Measurements from ENCODE around the gene PADI3.
"Not testable (repeated sequence)": the region's sequence is repeated elsewhere in the genome, so short reads cannot be mapped to it uniquely, and the experiment has no call there.

Gene PADI3

DNA sequence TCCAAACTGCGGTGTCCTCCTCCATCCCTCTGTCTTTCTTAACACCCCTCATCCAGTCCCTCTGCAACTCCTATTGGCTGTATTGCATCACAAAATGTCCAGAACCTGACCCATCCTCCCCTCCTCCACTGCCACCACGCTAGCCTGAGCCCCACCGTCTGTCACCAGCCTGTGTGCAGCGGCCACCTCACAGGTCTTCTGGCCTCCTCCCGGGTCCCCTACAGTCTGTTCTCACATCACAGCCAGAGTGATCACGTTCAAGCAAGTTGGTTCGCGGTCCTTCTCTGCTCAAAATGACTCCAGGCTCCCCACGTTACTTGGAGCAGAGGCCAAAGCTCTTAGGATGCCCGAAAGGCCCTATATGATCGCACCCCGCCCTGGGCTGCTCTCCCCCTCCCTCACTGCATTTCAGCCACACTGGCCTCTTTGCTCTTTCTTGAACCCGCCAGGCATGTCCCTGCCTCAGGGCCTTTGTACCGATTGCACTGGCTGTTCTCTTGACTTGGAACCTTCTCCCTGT, 56.7 kb downstream of the PADI3 start:
- DNase-seq = no peak

DNA sequence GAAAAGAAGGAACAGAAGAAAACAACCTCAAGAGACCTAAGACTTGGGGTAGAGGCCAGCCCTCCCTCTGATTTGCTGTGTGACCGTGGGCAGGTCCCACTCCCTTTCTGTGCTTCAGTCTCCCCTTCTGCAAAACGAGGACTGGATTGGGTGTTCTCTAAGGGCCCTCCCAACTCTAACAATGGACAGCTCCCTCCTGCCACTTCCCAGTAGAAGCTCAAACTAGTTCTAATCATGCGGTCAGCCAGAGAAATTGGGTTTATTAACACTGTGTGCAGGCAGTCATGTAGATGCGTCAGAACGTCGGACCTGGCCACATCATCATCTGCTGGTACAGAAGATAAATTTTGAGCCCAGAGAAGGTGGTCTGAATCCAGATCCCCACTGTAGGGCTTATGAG, 57.5 kb downstream of the PADI3 start:
- no peak for DNase-seq

DNA sequence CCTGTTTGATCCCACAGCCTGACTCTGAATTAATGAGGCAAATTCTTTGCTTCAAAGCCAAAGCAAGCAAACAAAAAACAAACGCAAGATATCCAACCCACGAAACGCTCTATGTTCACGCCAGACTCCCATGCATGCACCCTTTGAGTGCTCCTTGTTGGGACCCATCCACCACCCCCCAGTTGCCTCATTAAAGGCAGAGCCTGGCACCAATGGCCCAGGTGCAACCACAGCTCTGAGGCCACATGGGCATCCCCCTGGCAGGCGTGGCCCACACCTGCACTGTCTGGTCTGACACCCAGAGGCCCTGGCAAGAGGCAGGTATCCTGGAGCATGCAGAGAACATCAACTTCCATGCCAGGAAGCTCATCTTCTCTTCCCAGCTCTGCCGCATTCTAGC, 58.0 kb downstream of the PADI3 start:
- DNase-seq = no peak

DNA sequence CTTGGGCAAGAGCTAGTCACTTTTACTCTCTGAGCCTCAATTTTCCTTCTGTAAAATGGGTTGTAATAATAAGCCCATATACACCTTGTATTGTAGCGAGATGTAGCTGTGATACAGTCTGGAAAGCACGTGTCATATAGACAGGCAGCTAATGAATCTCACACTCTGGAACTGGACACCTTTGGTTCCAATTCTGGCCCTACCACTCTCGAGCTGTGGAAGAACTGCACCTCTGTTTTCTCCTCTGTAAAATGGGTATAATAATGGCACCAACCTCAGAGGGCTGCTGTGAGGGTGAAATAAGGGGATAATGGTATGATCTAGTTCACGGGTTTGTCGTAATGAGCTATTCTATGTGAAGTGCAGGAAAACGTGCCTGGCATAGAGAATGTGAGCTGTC, 58.4 kb downstream of the PADI3 start:
- no peak for DNase-seq

DNA sequence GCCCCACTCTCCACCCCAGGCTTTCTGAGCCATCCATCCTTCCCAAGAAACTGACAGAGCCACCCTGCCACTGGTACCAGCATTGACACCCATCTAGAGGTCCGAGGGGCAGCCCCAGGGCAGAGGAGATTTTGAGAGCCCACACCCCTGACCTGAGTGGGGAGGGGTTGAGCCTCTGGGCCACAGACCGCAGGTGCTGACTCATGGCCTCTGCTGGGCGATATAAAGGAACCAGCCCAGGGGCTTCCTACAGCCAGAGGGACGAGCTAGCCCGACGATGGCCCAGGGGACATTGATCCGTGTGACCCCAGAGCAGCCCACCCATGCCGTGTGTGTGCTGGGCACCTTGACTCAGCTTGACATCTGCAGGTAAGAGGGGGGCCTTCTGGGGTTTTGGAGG, 59.0 kb downstream of the PADI3 start, which contains the start of gene PADI4:
Gene PADI4, plus strand, starts transcription at position 252 of the 400 bp plus-strand sequence. Its CDS starts 26 bp downstream, at position 278.
- DNase-seq = no peak

DNA sequence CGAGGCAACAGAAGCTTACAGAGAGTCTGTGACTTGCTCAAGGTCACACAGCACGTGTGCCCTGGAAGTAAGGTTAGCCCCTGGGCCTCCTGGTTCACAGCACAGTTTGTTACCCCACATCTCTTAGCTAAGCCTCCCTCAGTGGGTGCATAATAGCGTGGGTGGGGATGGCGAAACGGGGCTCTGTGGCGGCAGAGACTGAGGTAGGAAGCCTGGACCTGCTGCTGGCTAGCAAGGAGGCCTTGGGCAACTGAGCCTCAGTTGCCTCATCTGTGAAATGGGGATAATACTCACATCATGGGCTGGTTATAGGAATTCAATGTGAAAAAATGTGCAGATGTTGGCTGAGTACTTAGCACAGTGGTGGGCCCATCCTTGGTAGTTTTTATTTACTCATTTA, 59.7 kb downstream of the PADI3 start:
- DNase-seq = no peak

DNA sequence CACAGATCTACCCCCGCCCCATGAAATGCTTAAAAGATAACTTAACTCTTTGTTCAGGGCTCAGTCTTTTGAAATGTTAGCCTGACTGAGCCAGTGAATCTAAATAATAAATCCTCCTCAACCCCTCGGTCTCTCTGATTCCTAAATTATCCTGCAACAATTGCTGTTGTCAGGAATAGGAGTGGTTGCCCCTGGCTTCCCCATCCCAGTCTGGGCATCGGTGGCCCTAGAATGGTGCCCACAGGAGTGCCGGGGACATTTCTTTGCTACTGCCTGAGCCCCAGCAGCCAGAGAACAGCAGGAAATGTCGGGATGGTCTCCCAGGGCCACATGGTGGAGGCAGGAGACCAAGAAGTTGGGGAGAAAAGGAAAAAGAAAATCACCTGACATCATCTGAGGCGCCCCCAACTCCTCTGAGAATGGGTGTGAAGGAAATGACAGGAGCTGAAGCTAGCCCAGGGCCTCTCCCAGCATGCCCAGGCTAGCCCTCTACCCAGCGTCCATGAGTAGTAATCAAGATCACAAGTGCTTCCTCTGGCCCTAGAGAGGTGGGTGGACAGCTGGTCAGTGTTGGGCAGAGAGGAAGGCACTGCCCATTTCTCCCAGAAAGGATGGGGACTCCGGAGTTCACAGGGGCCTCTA, 60.6 kb downstream of the PADI3 start:
- DNase-seq = no peak

DNA sequence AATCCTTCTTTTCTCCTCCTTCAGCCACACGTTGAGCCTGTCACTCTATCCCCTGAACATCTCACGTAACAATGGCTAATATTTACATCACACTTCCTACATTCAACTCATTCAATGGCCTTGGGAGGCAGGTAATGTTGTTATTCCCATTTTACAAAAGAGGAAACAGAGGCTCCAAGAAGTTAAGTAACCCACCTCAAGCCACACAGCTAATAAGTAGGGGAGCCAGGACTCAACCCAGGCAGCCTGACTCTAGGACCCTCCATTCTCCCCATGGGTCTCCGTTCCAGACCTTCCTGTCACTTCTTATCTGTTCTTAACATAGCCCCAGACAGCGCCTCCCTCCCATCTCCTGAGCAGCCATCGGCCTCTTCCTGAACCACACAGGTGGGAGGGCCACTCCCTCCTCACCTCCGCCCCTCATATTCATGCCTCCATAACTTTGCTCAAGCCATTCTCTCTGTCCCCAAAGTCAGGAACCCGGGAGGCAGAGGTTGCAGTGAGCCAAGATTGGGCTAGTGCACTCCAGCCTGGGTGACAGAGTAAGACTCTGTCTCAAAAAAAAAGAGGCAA, 61.3 kb downstream of the PADI3 start:
- no peak for DNase-seq

DNA sequence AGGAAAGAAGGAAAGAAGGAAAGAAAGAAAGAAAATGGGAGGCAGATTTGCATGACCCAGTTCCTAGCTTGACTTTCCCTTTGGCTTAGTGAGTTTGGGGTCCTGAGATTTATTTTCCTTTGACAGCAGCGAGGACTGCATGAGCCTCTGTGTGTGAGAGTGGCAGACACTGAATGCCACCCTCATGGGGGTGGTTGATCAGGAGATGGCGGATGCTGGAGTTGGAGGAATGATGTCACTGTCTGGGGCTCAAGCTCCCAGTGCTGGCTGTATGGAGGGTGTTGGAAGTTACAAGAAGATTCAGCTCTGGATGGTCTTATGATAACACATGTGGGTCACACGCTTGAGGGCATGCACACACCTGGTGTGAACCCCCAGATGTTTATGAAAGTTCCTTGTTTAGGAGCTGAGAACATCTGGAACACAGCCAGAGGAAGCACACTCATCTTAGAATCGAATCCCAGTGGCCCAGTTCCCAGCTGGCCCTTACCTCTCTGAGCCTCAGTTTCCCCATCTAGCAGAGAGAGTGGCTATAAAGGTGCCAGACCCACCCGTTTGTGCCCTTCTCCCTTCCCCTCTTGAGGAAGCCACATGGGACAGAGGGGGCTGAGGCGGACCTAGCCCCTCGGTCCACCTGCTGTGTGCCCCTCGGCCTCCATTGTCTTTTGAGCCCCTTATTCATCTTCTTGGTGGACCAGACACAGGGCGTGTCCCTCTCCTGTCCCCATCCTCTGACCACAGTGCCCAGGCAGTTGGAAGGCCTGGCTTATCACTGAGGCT, 64.8 kb downstream of the PADI3 start:
- no peak for DNase-seq

DNA sequence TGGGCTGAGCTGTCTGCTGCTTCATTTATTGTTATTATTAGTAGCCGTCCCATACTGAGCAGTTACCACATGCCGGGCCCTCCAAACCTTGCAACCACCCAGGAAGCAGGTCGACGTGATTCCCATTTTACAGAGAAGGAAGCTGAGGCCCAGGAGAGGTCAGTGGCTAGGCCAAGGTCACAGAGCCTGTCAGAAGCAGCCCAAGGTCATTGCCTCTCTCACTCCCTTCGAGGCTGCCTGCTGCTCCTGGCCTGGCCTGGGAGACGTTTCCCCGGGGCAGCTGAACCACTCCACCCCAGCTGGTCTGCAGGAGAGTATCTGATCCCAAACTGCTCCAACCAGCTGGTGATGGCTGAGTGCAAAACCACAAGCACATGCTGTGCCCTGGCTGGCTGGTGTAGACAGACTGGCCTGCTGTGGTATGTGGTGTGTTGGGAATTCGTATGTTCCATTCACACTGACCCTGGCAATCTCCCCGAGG, 65.6 kb downstream of the PADI3 start:
- no peak for DNase-seq

DNA sequence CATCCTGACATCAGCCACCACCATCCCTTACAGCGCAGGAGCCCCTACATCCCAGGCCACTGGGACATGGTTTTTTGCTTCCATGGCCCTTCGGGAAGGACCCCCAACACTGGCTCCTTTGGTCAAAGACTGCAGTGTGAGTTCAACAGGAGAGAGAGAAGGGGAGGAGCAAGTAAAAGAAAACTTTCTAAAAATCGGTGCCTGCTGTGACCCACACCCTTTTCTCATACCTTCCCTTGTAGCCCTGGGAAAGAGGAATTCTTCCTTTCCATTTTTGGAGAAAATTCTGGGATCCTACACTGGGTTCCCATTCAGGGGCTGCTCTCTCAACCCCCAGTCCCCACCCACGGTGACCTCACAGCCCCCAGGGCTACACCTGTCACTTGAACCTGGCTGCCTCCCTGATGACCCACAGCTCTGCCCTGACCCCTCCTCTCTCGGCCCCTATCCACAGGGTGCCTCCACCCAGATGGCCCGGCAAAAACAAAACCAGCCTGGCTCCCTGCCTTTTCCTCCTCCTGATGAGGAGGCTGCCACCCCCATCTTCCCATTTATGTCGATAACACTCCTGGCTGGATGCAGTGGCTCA, 66.7 kb downstream of the PADI3 start:
- DNase-seq = no peak

DNA sequence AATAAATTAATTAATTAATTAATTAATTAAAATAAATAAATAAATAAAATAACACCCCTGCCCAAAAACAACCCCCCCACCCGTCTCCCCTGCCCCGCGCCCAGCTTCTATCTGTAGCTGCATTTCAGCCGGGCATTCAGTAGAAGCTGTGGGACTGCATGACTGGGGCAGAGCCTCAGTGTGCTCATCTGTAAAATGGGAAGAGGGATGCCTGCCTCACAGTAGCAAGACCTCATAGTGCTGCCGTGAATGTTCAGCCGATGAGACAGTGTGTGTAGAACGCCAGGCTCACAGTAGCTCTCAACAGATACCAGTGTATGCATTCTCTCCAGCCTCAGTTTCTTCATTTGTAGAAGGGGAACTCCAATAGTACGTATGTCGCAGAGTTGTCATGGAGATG, 67.8 kb downstream of the PADI3 start:
- DNase-seq = no peak

DNA sequence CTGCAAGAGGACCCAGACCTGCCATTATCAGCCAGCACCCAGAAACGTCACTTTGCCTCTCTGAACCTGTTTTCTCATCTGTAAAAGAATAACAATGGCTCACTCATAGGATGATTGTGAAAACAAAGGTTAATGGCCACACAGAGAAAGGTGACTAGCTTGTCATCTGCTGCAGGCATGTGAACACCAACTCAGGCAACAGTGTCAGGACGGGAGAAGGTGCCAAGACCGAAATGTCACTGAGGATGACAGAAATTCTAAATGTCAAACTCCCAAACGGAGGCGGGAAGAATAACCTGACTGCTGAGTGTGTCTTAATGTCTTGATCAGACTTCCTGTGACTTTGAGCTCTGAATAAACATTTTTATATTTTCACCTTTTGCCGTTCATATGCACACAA, 69.4 kb downstream of the PADI3 start:
- no peak for DNase-seq

DNA sequence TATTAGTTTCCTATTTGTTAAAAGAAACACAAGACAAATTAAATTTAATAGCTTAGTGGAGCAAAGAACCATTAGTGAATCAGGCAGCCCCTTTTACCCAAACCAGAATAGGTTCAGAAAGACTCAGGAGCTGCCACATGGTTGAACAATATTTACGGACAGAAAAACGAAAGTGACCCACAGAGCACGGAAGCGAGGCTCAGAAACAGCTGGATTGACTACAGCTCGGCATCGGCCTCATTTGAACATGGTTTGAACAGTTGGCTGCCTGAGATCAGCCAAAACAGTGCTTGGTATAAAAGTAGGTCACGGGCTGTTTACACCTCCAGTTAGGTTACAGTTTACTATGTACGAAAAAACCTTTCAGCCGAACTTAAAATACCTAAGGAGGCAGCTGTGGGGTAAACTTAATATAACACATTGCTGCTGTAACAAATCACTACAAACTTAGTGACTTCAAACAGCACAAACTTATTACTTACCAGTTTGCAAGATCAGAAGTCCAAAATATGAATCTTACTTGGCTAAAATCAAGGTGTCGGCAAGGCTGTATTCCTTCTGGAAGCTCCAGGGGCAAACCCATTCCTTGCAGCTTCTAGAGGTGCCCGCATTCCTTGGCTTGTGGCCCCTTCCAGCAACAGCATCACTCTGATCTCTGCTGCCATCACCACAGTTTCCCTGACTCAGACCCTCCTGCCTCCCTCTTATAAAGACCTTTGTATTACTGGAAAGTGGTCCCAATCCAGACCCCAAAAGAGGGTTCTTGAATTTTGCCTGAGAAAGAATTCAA, 70.9 kb downstream of the PADI3 start:
- no peak for DNase-seq

DNA sequence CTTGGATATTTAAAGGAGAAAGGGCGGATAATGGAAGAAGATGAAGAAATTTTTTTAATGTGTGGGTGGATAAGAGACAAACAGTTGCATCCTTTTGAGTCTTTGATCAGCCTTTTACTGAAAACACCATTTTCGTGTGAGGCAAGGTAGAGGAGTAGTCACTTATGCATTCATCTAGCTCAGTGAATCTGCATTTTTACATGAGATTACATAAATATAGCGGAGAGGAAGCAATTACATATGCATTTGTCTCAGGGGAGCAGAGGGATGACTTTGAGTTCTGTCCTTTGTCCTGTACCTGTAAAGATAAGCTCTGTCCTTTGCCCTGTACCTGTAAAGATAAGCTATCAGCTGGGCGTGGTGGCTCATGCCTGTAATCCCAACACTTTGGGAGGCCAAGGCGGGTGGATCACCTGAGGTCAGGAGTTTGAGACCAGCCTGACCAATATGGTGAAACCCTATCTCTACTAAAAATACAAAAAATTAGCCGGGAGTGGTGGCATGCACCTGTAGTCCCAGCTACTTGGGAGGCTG, 73.0 kb downstream of the PADI3 start:
- DNase-seq = not testable (repeated sequence)

DNA sequence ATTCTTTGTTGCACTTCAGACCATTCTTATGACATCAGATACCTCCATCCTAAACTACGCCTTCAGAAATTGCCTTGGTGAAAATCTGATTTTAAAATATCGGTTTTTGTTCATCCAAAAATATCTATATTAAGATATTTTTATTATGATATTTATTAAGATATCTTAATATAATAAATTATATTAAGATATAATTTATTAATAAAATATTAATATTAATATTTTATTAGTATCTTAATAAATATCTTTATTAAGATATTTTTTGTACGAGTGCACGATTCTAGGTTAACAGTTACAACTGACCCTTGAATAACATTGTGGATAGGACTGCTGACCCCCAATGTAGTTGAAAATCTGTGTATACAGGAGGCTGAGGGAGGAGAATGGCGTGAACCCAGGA, 80.0 kb downstream of the PADI3 start:
- no peak for DNase-seq

DNA sequence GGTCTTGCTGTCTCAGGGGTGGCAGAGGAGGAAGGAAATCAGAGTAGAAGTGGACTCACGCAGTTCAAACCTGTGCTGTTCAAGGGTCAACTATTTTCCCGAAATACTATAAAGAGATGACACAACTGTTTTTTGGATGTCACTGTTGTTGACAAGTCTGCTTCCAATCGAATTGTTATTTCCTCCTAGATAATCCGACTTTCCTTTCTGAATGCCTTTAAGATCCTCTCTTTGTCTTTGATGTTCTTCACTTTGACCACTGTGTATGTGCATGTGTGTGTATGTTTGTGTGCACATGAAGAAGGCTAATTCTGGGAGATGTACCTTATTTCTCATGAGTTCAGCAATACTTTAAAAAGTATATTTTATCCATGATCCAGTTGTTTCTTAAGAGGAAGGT, 80.7 kb downstream of the PADI3 start:
- no peak for DNase-seq

DNA sequence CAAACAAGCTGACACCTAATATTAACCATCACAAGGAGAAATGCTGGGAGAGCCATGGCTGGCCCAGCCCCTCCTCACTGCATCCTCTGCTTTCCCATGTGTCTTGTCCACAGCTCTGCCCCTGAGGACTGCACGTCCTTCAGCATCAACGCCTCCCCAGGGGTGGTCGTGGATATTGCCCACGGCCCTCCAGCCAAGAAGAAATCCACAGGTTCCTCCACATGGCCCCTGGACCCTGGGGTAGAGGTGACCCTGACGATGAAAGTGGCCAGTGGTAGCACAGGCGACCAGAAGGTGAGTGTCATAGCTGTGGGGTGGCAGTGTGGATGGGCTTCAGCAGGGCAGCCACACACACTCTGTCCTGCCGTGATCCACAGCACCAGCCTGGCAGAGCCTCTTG, 82.0 kb downstream of the PADI3 start:
- no peak for DNase-seq

DNA sequence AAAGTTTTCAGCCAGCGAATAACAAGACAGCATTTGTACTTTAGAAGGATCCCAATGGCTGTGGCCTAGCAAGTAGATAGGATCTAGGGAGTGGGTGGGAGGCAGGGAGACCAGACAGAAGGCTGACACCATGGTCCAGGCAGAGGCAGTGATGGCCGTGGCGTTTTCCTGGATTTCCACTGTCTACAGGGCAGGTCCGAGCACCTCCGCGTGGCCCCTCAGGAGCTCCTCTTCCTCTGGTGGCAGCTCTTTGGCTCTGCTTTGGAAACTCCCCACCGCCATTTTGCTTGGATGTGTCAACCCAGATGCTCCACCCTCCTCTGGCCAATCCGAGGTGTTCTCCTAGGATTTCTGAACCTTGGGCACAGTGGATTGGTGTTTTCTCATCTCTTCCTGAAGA, 84.2 kb downstream of the PADI3 start:
- no peak for DNase-seq
